SK-N-SH (cell line): ENCODE data around the gene PGM5.

Experiments used
- CHD2 ChIP-seq: fragments of 150-350 bp; IDR thresholded peaks from 2 replicates; pipeline ENCODE4 v1.6.1; 2018; ENCODE audit warnings: low read length; ENCODE audit not compliant: partially characterized antibody
- EP300 ChIP-seq, 2 experiments: IDR thresholded peaks; 2 replicates each; pipeline versions ENCODE4 v1.4.0 to v1.6.1; 2012; ENCODE audit warnings: borderline replicate concordance in 1 of 2, low read depth in 1 of 2, low read length in 1 of 2
- MXI1 ChIP-seq: IDR thresholded peaks from 2 replicates; pipeline ENCODE4 v1.6.1; 2012; ENCODE audit warnings: mild to moderate bottlenecking, low read depth, low read length, improper control_type of control experiment
- NFIC ChIP-seq: IDR thresholded peaks from 2 replicates; pipeline ENCODE4 v1.4.0; 2012; ENCODE audit warnings: borderline replicate concordance
- POLR2AphosphoS5 ChIP-seq: IDR thresholded peaks from 2 replicates; pipeline ENCODE4 v1.6.1; 2012; ENCODE audit warnings: low read depth, low read length
- RAD21 ChIP-seq: IDR thresholded peaks from 2 replicates; pipeline ENCODE4 v1.6.1; 2012; ENCODE audit warnings: mild to moderate bottlenecking, low read length
- RFX5 ChIP-seq: IDR thresholded peaks from 2 replicates; pipeline ENCODE4 v1.6.1; 2012; ENCODE audit warnings: mild to moderate bottlenecking, improper control_type of control experiment, low read length
- SIN3A ChIP-seq: IDR thresholded peaks from 2 replicates; pipeline ENCODE4 v1.6.1; 2012; ENCODE audit warnings: low read depth, mild to moderate bottlenecking, low read length, moderate library complexity, borderline replicate concordance
- YY1 ChIP-seq: IDR thresholded peaks from 2 replicates; pipeline ENCODE4 v1.4.0; 2012; ENCODE audit warnings: low read depth, mild to moderate bottlenecking
- TF ChIP-seq, protein P1 (sequence below): fragments of 200-600 bp; sonication (generic); IDR thresholded peaks from 2 replicates; pipeline ENCODE4 v1.6.1; 2017; ENCODE audit warnings: antibody characterized with exemption, mild to moderate bottlenecking, moderate library complexity
- TF ChIP-seq, protein P2 (sequence below): IDR thresholded peaks from 2 replicates; pipeline ENCODE4; 2012
- TF ChIP-seq, protein P3 (sequence below): IDR thresholded peaks from 2 replicates; pipeline ENCODE4 v1.4.0; 2012; ENCODE audit warnings: low read depth
- TF ChIP-seq, protein P4 (sequence below): IDR thresholded peaks from 2 replicates; pipeline ENCODE4 v1.6.1; 2012; ENCODE audit warnings: mild to moderate bottlenecking, low read depth, low read length, moderate library complexity

DNA sequence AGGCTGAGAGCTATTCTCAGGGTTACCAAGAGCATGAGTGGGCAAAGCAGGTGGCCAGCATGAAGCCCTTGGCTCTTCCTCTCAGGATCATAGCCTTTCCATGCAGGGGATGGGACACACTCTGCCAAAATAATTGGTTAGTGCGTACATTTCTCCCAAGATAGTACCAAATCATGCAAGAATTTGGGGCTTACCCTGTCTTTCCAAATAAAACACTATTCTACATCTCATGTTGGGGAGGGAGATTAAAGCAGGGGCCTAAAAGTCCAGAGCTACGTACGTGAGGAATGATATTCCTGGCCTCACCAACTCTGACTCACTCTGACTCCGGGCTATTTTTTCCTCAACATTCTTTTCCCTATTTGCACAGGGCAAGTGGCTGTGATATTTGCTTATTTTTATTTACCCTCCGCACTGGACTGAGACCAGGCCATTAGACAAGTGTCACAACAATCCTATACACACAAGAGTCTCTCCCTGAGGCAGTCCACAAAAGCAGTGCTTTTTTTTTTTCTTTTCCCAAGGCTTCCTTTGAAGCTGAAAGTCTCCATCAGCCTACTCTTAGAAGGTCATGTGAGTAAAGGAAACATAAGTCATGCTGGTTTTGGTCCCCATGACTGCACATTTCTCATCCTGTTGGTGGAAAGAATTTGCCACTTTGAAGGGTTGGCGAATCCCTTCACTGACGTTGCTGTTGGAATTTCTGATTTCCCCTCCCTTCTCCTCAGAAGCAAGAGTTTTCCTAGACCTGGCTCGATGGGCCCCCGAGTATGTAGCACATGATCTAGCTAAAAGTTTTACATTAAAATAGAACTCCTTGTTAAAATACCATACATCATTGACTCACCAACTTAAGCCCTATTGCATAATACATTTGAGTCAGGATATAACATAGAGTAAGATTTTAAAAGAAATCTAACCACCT is 144.3 kb downstream of the PGM5 start:
- TF ChIP-seq POLR2AphosphoS5 (no peak), MXI1 (no peak), YY1 (no peak), SIN3A (no peak), RFX5 (no peak), RAD21 (no peak), CHD2 (no peak), NFIC (no peak), EP300 (IDR thresholded peaks at IDR 0.05; ENCODE audit: borderline replicate concordance in 1 of 2, low read depth in 1 of 2, low read length in 1 of 2) (no peak)
- TF ChIP-seq, protein P1, sequence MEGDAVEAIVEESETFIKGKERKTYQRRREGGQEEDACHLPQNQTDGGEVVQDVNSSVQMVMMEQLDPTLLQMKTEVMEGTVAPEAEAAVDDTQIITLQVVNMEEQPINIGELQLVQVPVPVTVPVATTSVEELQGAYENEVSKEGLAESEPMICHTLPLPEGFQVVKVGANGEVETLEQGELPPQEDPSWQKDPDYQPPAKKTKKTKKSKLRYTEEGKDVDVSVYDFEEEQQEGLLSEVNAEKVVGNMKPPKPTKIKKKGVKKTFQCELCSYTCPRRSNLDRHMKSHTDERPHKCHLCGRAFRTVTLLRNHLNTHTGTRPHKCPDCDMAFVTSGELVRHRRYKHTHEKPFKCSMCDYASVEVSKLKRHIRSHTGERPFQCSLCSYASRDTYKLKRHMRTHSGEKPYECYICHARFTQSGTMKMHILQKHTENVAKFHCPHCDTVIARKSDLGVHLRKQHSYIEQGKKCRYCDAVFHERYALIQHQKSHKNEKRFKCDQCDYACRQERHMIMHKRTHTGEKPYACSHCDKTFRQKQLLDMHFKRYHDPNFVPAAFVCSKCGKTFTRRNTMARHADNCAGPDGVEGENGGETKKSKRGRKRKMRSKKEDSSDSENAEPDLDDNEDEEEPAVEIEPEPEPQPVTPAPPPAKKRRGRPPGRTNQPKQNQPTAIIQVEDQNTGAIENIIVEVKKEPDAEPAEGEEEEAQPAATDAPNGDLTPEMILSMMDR, result no peak
- TF ChIP-seq, protein P2, sequence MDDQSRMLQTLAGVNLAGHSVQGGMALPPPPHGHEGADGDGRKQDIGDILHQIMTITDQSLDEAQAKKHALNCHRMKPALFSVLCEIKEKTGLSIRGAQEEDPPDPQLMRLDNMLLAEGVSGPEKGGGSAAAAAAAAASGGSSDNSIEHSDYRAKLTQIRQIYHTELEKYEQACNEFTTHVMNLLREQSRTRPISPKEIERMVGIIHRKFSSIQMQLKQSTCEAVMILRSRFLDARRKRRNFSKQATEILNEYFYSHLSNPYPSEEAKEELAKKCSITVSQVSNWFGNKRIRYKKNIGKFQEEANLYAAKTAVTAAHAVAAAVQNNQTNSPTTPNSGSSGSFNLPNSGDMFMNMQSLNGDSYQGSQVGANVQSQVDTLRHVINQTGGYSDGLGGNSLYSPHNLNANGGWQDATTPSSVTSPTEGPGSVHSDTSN, result no peak
- TF ChIP-seq, protein P3, sequence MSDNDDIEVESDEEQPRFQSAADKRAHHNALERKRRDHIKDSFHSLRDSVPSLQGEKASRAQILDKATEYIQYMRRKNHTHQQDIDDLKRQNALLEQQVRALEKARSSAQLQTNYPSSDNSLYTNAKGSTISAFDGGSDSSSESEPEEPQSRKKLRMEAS, result no peak
- TF ChIP-seq, protein P4, sequence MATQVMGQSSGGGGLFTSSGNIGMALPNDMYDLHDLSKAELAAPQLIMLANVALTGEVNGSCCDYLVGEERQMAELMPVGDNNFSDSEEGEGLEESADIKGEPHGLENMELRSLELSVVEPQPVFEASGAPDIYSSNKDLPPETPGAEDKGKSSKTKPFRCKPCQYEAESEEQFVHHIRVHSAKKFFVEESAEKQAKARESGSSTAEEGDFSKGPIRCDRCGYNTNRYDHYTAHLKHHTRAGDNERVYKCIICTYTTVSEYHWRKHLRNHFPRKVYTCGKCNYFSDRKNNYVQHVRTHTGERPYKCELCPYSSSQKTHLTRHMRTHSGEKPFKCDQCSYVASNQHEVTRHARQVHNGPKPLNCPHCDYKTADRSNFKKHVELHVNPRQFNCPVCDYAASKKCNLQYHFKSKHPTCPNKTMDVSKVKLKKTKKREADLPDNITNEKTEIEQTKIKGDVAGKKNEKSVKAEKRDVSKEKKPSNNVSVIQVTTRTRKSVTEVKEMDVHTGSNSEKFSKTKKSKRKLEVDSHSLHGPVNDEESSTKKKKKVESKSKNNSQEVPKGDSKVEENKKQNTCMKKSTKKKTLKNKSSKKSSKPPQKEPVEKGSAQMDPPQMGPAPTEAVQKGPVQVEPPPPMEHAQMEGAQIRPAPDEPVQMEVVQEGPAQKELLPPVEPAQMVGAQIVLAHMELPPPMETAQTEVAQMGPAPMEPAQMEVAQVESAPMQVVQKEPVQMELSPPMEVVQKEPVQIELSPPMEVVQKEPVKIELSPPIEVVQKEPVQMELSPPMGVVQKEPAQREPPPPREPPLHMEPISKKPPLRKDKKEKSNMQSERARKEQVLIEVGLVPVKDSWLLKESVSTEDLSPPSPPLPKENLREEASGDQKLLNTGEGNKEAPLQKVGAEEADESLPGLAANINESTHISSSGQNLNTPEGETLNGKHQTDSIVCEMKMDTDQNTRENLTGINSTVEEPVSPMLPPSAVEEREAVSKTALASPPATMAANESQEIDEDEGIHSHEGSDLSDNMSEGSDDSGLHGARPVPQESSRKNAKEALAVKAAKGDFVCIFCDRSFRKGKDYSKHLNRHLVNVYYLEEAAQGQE, result no peak
